ENCODE data around the gene ZDHHC14.

ZDHHC14 gene

DNA sequence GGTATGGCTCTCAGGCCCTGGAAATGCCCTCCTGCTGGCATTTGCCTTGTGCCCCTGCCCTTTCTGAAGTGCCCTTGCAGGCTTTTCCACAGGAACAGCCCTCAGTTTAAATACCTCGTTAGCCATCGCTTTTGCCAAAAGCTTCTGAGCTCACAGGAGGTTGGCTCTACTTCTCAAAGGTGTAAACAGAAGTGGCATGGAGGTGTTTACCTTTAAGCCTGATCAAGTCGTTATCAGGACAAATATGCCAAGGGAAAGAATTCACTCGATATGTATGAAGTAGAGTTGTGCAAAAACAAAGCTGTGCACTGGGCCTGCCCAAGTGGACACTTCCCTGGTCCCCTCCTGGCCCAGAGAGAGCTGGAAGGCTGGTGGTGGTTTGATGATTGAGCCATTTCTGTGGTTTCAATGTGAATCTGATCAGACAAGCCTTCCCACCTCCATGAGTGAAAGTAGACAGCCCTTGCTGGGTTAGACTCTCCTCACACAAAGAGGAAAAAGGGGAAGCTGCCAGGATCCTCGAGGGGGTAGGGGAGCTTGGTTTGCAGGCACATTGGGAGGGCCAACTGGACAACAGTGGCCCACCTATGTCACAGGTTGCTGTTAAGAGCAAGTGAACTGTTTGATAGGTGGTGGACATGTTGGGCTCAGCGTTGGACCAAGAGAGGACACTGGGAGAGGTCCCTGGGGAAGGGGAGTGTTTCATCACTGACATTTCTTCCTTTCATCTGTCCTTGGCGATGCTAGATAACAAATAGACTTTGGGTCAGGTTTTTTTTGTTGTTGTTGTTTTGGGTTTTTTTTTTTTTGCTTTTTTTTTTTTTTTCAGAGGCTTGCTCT is 98.7 kb downstream of the ZDHHC14 start:
- DNase-seq (ENCODE audit: low read depth, low spot score): no peak
- no peak overlapping the region for H3K4me3 ChIP-seq (ENCODE audit: low read length)

DNA sequence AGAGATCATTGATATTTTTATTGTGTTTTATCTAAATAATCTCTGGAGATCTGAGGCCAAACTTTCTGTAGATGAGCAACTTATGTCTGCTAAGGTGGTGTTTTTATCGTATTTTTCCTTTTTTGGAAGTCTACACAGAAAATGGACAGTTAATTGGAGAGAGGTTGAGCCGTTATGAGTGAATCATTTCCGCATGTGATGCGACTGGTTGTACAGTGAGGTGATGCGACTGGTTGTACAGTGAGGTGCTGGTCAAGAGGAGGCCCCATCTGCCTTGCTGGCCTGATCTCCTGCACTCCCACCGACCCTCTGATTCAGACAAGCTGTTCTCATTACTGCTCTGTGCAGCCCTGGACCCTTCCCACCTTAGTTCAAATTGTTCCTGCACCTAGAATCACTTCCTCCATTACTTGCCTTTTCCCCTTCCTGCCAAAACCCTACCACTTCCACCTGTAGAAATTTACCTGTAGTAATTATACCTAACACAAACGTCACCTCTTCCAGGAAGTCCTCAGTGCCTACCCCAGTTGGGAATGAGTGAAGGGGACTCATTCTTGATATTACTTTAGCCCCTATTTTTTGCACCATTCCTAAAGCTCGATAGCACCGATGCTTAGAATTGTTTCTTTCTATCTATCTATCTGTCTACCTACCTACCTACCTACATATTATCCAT is 100.3 kb downstream of the ZDHHC14 start:
- no peak for DNase-seq (ENCODE audit: low read depth, low spot score)

DNA sequence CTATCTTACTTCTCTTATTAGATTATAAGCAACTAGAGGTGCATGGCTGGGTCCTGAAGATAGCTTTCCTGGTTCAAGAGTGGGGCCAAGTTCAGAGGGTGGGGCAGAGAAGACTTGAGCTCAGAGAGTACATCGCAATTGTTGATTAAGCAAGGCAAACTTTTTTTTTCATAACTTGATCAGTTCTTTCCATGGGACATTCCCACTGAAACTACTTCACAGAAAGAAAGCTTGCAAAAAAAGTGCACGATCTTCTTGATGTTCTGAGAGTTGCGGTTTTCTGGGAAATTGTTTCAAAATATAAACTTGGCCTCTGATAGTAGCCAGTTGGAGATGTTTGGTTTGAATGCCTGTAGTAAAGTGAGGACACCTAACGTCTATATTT is 100.9 kb downstream of the ZDHHC14 start:
- no peak for DNase-seq (ENCODE audit: low read depth, low spot score)
- H3K4me3 ChIP-seq (ENCODE audit: low read length): no peak overlapping the region

More for the DNA sequence above, 100.3 kb downstream of the ZDHHC14 start:
- no peak overlapping the region for H3K4me3 ChIP-seq (ENCODE audit: low read length)

DNA sequence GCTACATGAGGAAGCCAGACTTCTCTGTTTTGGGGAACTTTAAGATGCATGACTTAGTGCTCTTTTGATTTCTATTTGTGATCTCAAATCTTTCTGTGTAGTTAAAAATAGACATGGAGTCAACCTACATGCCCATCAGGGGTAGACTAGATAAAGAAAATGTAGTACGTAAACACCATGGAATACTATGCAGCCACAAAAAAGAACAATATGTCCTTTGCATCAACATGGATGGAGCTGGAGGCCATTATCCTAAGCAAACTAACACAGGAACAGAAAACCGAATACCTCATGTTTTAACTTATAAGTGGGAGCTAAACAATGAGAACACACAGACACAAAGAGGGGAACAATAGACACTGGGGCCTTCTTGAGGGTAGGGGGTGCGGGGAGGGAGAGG is 102.8 kb downstream of the ZDHHC14 start:
- DNase-seq (ENCODE audit: low read depth, low spot score): no peak
- no peak overlapping the region for H3K4me3 ChIP-seq (ENCODE audit: low read length)

DNA sequence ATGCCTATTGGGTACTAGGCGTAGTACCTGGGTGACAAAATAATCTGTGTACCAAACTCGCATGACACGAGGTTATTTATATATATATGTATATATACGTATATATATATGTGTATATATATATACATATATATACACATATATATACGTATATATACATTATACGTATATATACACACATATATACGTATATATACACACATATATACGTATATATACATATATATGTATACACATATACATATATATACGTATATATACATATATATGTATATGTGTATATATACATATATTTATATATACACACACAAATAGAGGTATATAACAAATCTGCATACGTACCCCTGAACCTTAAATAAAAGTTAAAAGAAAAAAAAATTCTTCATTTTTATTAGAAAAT is 103.2 kb downstream of the ZDHHC14 start:
- no peak for DNase-seq (ENCODE audit: low read depth, low spot score)
- no peak overlapping the region for H3K4me3 ChIP-seq (ENCODE audit: low read length)

DNA sequence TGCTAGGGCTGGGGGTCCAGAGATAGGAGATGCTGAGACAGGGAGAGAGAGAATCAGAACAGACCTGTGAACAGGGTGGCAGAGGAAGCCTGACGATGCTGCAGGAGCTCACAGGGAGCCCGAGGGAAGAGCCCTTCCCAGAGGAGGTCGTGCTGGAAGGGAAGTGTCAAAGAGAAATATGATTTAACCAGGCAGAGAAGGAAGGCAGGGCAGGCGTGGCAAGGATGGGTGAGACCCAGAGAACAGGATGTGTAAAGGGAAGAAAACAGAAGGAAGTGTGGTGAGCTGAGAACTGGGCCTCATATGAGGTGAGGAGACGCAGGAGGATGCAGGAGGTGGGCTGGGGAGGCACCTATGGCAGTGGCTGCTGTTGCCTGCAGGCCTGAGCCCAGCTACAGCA is 105.6 kb downstream of the ZDHHC14 start:
- peak; percentile 51 for DNase-seq (ENCODE audit: low read depth, low spot score)
- no peak overlapping the region for H3K4me3 ChIP-seq (ENCODE audit: low read length)

DNA sequence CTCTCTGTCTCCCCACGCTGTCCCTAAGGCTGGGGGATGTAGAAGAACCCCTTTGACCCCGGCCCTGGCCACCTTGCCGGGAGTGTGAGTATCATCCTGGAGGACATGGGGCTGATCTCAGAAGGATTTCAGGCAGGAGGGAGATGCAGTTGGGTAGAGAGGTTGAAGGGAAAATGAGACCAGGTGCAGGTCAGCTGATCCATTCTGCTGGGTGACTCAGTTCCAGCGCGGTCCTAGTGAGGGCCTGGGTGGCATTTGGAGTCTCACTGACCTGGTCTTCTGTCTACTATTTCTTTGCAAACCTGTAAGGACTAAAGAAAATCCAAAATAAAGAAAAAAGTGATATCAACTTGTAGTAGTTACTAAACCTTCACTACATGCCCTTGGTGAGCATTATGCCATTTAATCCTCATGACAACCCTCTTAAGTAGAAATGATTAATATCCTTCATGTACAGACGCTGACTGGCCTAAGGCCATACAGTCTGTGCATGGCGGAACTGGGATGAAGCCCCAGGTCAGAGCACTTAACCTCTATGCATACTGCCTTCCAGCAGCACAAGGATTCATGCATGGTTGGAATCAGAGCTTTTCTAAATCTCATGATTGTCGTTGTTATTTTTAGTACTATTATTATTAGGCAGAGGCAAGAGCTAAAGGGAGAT is 106.3 kb downstream of the ZDHHC14 start:
- DNase-seq (ENCODE audit: low read depth, low spot score): no peak

DNA sequence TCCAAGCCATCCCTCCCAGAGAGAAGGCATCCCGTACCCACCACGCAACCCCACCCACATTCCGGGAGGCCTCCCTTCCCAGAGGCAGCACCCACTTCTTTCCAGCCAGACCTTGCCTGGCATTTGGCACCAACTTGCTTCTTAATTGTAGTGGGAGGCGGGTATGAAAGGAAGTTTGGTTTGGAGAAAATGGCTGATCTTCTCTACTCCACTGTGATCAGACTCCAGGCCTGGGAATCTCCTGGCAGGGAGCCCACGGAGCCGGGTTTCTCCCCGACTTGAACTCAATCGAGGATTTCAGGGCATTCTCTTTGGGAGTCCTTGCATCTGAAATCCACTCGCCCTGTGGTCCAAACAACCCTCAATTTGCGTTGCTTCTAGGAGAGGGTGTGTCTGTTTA is 107.1 kb downstream of the ZDHHC14 start:
- DNase-seq (ENCODE audit: low read depth, low spot score): no peak

More for the DNA sequence above, 106.3 kb downstream of the ZDHHC14 start:
- no peak overlapping the region for H3K4me3 ChIP-seq (ENCODE audit: low read length)

DNA sequence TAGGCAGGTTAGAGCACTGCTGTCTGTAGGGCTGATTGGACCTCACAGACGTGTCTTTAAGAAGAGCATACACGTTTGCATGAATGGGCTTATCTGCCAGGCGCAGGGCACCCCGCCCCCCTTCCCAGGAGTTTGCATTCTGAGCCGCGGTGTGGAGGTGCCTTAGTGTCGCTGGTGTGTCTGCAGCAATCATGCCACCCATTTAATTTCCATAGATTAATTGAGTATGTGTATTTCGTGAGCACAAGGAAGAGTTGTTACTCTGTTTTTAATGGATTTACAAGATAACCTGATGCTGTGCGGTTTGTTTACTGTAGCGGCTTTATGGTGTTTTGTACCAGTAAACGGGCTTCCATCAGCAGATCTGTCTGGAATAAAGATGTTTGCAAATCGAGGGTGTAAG is 107.7 kb downstream of the ZDHHC14 start:
- H3K4me3 ChIP-seq (ENCODE audit: low read length): no peak overlapping the region

More for the DNA sequence above, 107.1 kb downstream of the ZDHHC14 start:
- no peak overlapping the region for H3K4me3 ChIP-seq (ENCODE audit: low read length)

DNA sequence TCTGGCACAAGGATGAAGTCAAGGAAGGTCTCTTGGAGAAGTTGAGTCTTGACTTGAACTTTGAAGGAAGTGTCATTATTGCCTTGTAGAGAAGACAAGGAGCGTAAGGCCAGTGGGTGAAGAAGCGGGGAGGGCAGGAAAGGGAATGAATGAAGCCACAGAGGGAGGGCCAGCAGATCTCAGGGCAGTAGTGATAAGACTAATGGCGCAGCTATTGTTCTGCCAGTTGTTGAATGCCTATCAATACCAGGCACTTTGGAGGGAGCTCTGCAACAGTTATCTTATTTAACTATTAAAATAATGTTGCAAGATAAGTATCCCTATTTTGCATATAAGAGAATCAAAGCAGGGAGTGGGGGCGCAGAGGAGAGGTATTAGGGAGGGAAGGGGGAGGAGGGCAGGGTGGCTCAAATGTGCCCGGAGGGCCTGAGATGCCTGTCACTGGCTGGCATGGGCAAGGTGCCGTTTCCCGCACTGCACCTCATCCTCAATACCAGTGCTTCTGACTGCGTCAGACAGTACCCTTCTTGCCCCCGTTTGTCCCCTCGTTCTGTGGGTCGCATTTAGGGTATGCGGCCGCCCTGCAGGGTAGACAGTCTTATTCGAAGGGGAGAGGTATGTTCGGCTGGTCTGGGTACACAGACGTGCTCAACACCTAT is 109.8 kb downstream of the ZDHHC14 start:
- no peak overlapping the region for H3K4me3 ChIP-seq (ENCODE audit: low read length)
- no peak for DNase-seq (ENCODE audit: low read depth, low spot score)

More for the DNA sequence above, 107.7 kb downstream of the ZDHHC14 start:
- DNase-seq (ENCODE audit: low read depth, low spot score): no peak

DNA sequence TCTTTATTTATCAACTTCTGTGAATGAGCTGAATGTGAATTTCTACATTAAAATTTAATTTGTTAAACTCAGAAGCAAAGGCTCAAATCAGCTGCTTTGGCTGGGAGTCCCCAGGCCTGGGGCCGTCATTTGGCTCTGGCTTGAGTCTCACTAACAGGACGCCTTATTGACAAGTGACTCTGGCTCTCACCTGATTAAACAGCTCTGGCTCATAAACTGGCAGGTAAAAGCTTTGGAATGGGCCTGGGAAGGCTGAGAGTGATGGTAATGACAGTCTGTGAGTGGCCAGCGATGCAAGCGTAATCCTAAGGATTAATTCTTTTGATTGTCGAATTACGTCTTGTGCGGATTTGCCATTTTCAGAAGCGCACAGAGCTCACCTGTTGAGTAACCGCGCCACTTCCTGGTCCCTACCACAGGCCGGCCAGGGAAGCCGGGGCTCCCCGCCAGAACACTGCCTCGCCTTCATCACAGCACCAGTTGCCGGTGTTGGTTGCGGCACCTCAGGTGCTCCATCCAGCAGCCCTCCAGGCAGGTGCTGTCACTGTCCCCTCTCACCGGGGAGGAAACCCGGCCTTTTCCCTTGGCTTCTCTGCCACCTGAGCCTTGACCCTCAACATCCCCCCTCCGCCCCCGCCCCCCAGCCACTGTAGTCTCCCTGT is 110.7 kb downstream of the ZDHHC14 start:
- H3K4me3 ChIP-seq (ENCODE audit: low read length): no peak overlapping the region
- DNase-seq (ENCODE audit: low read depth, low spot score): no peak

DNA sequence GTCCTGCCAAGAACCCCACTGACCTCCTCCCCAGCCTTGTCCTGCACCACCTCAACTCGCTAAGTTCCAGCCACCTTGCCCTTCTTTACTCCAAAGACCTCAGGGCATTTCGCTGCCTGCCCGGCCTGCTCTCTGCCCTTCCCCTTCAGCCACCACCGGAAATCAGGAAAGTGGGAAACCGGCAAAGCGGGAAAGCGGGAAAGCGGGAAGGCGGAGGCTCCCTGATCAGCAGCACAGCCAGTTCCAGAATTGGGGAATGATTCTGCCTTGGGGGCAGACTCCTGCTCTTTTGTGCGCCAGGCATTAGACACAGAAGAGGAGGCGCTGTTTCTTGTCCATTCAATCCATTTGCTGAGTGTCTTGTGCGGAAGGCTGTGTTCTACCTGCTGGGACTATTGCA is 111.3 kb downstream of the ZDHHC14 start:
- no peak for DNase-seq (ENCODE audit: low read depth, low spot score)
- H3K4me3 ChIP-seq (ENCODE audit: low read length): no peak overlapping the region

DNA sequence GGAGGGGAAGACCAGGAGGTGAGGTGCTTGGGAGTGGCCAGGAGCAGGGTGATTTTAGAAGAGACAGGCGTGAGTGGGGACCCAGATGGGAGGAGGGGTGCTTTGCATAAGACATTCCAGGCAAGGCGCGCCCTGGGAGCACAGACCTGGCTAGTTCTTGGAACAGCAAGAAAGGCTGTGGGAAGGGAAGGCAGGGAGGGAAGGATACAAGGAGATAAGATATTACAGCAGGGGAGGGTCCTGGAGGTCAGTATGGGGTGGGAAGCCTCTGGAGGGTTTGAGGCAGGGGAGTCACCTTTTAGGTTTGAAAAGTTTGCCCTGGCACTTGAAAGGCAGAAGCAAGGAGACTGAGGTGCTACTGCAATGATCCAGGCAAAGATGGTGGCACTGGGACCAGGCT is 111.8 kb downstream of the ZDHHC14 start:
- no peak overlapping the region for H3K4me3 ChIP-seq (ENCODE audit: low read length)
- DNase-seq (ENCODE audit: low read depth, low spot score): no peak

DNA sequence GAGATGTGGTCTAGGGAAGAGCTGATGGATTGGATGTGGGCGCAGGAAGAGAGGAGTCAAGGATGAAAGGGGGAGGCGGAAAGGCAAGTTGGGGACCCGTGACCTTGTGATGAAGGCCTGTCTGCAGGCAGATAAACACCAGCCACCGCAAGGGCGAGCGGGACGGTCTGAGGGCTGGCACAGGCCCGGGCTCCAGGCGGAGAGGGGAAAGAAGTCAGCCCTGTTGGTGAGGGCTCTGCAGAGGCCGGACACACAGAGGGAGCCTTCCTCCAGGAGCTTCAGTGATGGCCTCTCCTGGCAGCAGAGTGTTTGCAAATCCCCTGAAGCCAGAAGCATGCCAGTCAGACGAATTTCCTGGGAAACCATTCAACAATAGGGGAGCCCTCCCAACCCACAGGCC is 112.2 kb downstream of the ZDHHC14 start:
- no peak for DNase-seq (ENCODE audit: low read depth, low spot score)
- H3K4me3 ChIP-seq (ENCODE audit: low read length): no peak overlapping the region

DNA sequence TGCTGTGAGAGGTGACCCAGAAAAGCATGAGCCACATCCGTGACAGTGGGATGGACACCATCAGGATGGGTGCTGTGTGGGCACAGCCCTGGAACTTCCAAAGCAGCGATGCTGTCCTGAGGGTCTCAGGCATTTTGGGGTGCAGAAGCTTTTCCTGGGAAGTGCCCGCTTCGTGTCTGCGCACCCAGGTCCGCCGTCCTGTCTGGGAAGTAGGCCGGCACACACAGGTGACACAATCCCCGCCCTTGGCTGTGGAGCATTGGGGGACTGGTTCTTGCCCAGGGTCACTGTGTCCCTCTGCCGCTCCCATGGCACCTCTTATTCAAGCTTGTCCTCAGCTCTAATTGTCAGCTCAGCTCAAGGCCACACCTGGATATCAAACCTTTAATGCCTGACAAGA is 112.6 kb downstream of the ZDHHC14 start:
- no peak overlapping the region for H3K4me3 ChIP-seq (ENCODE audit: low read length)
- no peak for DNase-seq (ENCODE audit: low read depth, low spot score)

DNA sequence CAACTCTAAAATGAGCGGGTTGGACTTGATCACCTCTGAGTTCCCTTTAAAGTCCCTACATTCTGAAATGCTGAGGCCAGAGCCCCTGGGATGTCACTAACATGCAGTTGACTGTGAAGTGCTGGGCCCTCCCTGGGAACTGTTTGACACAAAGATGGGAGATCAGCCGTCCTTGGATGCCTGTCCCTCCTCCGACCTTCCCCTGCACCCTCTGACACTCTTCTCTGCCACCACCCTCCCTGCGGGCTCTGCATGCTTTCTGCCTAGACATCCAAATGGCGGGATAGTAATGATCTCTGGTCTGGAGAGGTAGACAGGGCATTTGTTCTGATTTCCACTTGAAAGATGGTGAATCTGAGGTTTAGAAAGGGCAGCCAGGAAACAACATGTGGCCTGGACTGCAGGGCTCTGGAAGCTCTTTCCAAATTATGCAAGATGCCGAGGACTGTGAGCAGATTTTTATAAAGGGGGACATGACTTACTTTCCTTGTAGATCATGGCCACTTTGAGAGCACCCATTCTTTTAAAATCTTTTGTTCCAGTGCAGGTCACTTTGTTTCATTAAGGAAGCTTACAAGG is 113.2 kb downstream of the ZDHHC14 start:
- no peak overlapping the region for H3K4me3 ChIP-seq (ENCODE audit: low read length)

DNA sequence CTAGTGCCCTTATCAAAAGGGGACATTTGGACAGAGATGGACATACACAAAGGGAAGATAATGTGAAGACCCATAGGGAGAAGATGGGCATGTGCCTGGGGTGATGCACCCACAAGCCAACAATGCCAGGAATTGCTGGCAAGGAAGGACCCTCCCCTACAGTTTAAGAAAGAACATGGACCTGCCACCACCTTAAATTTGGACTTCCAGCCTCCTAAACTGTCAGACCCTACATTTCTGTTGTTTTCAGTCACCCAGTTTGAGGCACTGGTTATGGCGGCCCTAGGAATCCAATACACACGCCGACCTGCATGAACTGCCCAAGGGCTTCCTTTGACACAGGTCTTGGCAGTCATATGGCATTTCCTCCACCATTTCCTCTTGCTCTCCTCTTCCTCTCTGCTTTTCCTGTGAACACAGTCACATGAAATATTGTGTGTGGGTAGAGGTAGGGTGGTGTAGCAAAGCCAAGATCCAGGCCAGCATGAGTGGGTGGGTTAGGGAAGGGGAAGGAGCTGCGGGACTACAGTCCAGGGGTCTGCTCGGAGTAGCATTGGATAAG is 115.6 kb downstream of the ZDHHC14 start:
- DNase-seq (ENCODE audit: low read depth, low spot score): no peak
- no peak overlapping the region for H3K4me3 ChIP-seq (ENCODE audit: low read length)

More for the DNA sequence above, 113.2 kb downstream of the ZDHHC14 start:
- DNase-seq (ENCODE audit: low read depth, low spot score): no peak

DNA sequence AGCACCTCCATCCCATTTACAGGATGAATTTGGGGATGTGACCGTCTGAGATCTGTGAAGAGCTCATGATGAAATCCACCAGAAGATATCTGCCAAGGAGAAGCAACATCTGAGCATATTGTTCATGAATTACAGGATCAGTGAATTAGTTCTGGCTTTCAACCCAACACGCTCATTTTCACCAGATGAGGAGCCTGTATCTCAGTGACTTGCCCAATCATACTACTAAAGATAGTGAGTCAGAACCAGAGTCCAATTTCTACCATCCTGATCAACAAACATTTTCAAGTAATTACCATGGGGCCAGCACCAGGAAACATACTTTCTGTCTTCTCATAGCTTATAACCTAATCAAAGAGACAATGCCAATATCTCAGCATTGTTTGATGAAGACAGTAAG is 116.6 kb downstream of the ZDHHC14 start:
- H3K4me3 ChIP-seq (ENCODE audit: low read length): no peak overlapping the region
- no peak for DNase-seq (ENCODE audit: low read depth, low spot score)

All from Jurkat, Clone E6-1 (cell line).